ENCODE measurements around the gene KIF18B. TPM values are rescaled to one million over a fixed set of nuclear protein-coding genes. Genes with fewer than 3 reads are reported as not detected.

The KIF18B gene
- total and polyA plus RNA-seq, 12 donors = 0.20 to 1.6 (median 0.72) TPM; not detected in 1

DNA sequence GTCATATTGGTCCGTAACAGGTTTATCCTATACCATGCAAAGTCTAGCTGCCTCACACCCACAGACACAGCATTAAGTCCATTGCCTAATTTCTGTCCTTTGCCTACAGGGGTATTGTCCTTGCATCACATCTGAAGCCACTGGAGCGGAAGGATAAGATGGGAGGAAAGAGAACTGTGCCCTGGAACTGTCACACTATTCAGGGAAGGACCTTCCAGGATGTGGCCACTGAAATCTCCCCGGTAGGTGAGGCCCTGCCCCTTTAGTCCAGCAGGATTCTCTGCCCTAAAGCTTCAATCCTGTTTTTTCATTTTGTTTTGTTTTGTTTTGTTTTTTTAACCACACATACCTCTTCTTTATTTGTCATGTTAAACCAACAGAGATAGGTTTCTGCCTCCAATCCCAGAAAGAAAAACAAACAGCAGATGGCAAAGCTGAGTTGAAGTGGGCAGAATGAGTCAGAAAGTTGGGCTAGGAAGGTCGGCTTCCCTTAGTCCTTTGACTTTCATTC lies 46.1 kb downstream of the KIF18B start:
- Histone ChIP-seq H3K27me3 (no peaks in the 10 kb centered on the region), H3K4me3 (no peak overlapping the region), H3K4me1 (replicated peaks in 1 of 2) (peaks cover 24 to 34% of the 10 kb centered on the region in 2 donors), H3K9me3 (replicated peaks in 1 of 3) (no peaks in the 10 kb centered on the region), H3K36me3 (replicated peaks in 1 of 2) (no peaks in the 10 kb centered on the region), H3K27ac (peak overlapping the region in 4 of 5 donors; percentile 63 to 97 (median 83))
- TF ChIP-seq POLR2A (IDR thresholded peaks at IDR 0.05) = no peak
- TF ChIP-seq, protein P1, sequence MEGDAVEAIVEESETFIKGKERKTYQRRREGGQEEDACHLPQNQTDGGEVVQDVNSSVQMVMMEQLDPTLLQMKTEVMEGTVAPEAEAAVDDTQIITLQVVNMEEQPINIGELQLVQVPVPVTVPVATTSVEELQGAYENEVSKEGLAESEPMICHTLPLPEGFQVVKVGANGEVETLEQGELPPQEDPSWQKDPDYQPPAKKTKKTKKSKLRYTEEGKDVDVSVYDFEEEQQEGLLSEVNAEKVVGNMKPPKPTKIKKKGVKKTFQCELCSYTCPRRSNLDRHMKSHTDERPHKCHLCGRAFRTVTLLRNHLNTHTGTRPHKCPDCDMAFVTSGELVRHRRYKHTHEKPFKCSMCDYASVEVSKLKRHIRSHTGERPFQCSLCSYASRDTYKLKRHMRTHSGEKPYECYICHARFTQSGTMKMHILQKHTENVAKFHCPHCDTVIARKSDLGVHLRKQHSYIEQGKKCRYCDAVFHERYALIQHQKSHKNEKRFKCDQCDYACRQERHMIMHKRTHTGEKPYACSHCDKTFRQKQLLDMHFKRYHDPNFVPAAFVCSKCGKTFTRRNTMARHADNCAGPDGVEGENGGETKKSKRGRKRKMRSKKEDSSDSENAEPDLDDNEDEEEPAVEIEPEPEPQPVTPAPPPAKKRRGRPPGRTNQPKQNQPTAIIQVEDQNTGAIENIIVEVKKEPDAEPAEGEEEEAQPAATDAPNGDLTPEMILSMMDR (IDR thresholded peaks at IDR 0.05) = peak in 3 of 6 experiments; percentile 6 to 21 (median 19)
- WGBS, 4 donors = 42 to 54% (median 52%) methylated on average over 4 of the region's 4 CpGs
- peak in 3 of 7 donors; percentile 22 to 42 (median 34) for DNase-seq
- intact Hi-C loops (cut with DNase I) = no loop called here

DNA sequence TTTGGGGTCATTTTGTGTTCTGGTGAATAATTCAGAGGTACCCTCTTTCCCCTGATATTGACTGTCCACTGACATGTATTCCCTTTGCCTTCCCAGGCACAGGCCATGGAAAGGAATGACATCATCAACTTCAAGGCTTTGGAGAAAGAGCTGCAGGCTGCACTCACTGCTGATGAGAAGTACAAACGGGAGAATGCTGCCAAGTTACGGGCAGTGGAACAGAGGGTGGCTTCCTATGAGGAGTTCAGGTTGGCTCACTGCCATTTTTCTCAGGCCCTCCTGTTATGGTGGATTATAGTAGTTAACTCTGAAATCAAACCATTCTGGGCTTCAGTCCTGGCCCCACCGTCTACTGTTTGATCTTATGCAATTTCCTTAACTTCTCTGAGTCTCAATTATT lies 46.7 kb downstream of the KIF18B start:
- H3K4me1 ChIP-seq (replicated peaks in 1 of 2) = peaks cover 24 to 34% of the 10 kb centered on the region in 2 donors
- peak overlapping the region; percentile 55 to 97 (median 70) for H3K27ac ChIP-seq
- TF ChIP-seq, protein P1 (IDR thresholded peaks at IDR 0.05) = no peak
- peak in 1 of 2 donors; percentile 76 for TF ChIP-seq POLR2A (IDR thresholded peaks at IDR 0.05)

DNA sequence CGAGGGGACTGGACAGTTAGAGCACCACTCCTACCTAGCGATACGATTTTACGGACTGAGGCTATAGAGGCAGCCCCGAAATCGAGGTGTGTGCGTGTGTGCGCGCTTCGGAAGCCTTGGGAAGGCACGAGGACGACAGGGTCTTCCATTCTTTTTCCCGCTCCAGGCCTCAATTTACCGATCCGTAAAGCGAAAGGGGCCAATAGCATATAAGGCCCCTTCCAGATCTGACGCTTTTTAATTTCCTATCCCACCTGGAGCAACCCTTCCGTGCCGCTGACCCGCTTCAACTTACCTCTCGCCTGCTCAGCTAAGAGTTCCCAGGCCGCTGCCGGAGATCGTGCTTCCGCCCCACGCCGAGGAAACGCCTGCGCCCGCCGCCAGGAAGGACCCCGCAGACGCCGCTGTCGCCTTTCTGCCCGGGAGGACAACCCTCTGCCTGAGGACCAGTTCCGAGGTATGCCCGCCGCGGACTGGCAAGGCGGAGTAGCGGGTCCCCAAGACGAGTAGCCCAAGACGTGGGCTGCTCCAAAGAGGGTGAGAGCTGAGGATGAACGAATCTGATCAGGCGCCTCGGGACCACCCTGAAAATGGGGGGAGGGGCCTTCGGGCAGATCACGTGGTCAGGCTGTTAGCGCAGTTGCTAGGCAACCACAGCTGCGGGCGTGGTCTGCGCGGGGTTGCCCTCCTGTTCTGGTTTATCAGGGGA lies 48.3 kb downstream of the KIF18B start, which contains the start of gene EFTUD2:
TSS of gene EFTUD2 (minus strand) at position 372 of the 709 bp plus-strand sequence. CDS start 4,924 bp downstream, outside the sequence.
- Histone ChIP-seq H3K27me3 (no peaks in the 10 kb centered on the region), H3K36me3 (replicated peaks in 1 of 2) (peaks cover 0 to 3% of the 10 kb centered on the region in 2 donors), H3K9me3 (replicated peaks in 1 of 3) (no peaks in the 10 kb centered on the region), H3K27ac (peak within 1 kb of the TSS; percentile 95 to 99 (median 97)), H3K4me3 (peak within 1 kb of the TSS; percentile 4 to 93 (median 74)), H3K4me1 (replicated peaks in 1 of 2) (peaks cover 24 to 34% of the 10 kb centered on the region in 2 donors)
- TF ChIP-seq, protein P1 (IDR thresholded peaks at IDR 0.05) = peak in 3 of 6 experiments; percentile 7 to 33 (median 25)
- TF ChIP-seq POLR2A (IDR thresholded peaks at IDR 0.05) = peak in 1 of 2 donors; percentile 46
- DNase-seq = peak; percentile 89 to 95 (median 92)
- 0% methylated on average over 23 to 54 of the region's 54 CpGs for WGBS, 4 donors
- intact Hi-C loops (cut with DNase I) = no loop called here

More for the DNA sequence above, 46.7 kb downstream of the KIF18B start:
- H3K36me3 ChIP-seq (replicated peaks in 1 of 2) = no peaks in the 10 kb centered on the region
- WGBS, 4 donors = 6 to 20% (median 11%) methylated on average over 3 of the region's 3 CpGs
- intact Hi-C loops (cut with DNase I) = no loop called here
- H3K9me3 ChIP-seq (replicated peaks in 1 of 3) = no peaks in the 10 kb centered on the region
- H3K27me3 ChIP-seq = no peaks in the 10 kb centered on the region
- H3K4me3 ChIP-seq = no peak overlapping the region
- DNase-seq = peak; percentile 76 to 91 (median 87)

DNA sequence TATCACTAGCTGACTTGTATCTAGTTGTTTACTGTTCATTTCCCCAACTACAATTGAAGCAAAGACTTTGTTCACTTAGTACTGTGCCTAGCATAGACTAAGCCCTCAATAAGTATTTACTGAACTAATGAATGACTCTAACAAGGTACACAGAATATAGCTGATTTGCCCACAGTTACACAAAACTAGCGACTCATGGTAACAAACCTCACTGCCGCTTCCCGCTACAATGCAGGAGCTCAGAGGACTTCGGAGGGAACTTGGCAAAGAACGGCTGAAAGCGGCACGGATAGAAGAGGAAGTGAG lies 48.9 kb downstream of the KIF18B start:
- DNase-seq = peak in 3 of 7 donors; percentile 41 to 57 (median 51)
- no peaks in the 10 kb centered on the region for H3K27me3 ChIP-seq
- H3K36me3 ChIP-seq (replicated peaks in 1 of 2) = peaks cover 0 to 8% of the 10 kb centered on the region in 2 donors
- H3K9me3 ChIP-seq (replicated peaks in 1 of 3) = no peaks in the 10 kb centered on the region
- TF ChIP-seq, protein P1 (IDR thresholded peaks at IDR 0.05) = no peak
- TF ChIP-seq POLR2A (IDR thresholded peaks at IDR 0.05) = no peak
- H3K4me3 ChIP-seq = peak overlapping the region; percentile 4 to 93 (median 74)
- intact Hi-C loops (cut with DNase I) = no loop called here
- 0 to 1% (median 0%) methylated on average over 7 of the region's 7 CpGs for WGBS, 4 donors
- peaks cover 24 to 34% of the 10 kb centered on the region in 2 donors for H3K4me1 ChIP-seq (replicated peaks in 1 of 2)
- peak overlapping the region; percentile 95 to 99 (median 97) for H3K27ac ChIP-seq
